GM19043 (cell line): ENCODE measurements around the gene NALCN.

Source experiments
- ATAC-seq: cut with Tn5 transposase; IDR thresholded peaks from one replicate; pipeline ENCODE4 v1.9.1; 2021; ENCODE audit warnings: low read depth; ENCODE audit not compliant: unreplicated experiment

The NALCN gene

DNA sequence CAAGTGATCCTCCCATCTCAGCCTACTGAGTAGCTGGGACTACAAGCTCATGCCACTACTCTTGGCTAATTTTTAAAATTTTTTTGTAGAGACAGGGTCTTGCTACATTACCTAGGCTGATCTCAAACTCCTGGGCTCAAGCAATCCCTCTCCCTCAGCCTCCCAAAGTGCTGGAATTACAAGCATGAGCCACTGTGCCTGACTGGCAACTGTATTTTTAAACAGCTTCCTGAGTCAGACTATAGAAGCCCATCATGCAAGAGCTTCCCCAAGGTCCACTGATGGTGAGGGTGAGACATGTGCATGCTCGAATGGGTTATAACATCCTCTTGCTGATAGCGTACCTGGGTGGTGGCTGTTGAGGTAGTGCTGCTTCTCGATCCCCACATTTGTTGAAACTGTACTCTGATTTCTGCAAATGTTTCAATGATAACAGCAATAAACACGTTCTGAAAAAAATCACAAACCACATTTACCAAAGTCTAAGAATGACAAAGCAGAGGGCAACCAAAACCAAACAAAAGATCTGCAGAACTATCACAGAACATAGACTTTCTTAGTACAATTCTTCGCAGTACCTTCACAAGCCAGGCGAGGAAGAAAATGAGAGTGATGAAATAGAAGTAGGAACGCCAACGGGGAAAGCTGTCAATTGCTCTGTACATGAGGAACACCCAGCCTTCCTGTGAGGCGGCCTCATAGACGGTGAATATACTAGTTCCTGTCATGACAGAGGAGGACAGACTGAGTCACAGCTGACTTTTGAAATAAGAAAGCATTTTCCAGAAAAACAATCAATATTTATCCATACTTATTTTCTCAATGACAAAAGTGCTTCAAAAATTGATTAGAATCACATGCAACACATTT, 124.4 kb downstream of the NALCN start:
- ATAC-seq, result no peak

DNA sequence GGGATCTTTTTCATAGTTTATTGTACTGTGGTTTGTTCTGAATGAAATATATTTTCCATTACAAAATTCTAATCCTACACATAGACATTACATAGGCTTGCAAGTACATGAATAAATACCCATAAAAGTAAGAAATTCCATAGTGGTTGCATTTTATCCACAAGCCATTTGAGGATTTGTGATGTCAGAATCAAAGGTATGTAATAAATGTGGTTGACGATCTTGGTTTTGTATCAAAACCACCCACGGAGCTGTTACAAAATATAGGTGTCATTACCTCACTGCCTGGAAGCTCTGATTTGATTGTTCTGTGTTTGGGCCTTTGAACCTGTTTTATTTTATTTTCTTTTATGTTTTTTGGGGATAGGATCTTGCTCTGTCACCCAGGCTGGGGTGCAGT, 125.1 kb downstream of the NALCN start:
- no peak for ATAC-seq

DNA sequence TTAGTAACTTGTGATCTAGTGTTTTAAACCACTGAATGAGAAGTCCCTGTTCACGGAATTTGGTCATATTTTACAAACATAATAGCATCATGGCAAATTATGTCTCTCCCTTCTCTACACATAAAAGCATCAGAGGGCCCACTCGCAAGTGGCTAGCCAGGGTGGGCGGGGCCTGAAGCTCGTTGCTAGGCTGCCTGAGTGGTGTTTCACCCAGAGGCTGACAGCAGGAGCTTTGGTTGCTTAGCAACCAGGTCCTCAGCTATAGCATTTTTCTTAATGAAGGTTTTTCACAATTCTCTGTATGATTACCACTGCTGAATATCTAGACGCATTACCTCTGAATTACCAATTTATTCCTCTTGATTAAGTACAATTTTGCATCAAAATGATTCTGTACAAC, 126.5 kb downstream of the NALCN start:
- no peak for ATAC-seq

DNA sequence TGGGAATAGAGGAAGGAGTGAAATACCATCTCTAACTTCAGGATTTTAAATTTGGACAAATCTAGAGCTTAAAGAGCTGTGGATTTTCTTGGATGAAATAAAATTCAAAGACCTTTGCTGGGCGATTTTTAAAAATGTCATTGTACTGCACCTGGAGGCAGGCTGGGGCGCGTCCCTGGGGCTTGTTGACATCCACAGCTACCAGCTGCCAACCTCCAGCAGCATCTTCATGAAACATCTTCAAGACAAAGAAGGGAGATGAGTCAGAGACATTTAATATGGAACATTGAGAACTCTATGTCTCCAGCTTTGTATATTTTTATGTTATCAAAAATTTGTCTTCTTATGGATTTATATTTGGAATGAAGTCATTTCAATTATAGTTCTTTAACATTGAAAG, 132.5 kb downstream of the NALCN start:
- ATAC-seq, result no peak

DNA sequence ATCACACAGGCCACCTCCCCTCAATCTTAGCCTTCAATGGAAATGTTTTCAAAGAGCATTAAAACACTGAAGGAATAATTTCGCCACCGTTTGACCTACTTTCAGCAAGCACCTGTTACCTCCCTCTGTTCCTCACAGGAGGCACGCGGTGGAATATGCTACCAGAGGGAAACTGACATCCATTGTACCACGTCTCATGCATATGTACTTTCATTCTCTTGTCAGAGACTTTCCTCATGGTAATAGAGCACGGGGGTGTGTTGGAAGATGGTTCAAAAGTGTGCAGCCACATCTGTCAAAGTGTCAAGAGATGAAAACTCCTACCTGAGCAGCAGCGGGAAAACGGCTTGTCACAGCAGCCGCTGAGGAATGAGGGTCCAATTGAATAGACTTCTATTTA, 143.4 kb downstream of the NALCN start:
- no peak for ATAC-seq

DNA sequence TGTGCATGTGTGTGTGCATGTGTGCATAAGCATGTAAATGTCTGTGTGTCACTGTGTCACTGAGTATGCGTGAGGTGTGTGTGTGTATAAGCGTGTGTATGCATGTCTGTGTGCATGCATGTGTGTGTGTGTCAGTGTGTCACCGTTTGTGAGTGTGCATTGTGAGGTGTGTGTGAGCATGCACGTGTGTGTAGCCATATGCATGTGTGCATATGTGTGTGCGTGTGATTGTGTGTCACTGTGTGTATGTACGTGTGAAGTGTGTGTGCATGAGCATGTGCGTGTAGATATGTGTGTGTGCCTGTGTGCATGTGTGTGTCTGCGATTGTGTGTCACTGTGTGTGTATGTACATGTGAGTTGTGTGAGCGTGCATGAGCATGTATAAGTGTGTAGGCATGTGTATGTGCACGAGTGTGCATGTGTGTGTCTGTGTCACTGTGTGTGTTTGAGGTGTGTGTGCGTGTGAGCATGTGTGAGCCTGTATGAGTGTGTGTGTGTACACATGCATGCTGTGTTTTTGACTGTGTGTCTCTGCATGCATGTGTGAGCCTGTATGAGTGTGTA, 144.5 kb downstream of the NALCN start:
- ATAC-seq, result no peak

DNA sequence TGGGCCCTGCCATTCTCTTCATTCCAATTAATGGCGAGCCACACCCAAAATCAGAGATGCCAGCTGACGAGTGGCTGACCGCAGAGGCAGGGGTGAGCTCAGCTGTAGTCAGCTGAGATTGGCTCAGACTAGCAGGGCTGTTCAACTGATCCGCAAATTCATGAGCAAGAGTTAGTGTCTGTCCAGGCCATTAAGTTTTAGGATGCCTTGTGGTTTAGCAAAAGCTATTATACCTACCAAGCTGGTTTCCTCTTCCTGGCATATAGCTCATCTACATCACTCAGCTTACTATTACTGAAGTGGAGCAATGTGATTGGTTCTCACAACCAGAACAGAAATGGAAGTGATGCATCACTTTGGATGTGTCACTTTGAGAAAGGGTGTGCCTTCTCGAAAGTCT, 148.7 kb downstream of the NALCN start:
- ATAC-seq, result no peak

DNA sequence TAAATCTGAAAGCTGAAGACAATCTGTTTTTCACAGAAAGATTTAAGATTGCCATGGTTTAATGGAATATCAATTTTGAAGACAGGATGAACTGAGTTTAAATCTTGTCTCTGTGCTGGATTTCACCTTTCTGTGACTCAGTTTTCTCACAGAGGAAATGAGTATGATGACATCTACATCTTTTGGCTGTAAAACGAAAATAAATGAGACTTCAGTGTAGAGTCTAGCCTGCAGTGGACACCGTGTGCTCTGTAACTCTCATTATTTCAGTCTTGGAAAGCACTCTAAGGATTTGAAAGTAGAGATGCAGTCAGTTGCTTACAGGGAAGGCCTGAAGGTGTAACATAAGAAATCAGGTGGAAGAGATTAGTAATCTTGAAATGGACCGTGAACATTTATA, 150.4 kb downstream of the NALCN start:
- no peak for ATAC-seq

DNA sequence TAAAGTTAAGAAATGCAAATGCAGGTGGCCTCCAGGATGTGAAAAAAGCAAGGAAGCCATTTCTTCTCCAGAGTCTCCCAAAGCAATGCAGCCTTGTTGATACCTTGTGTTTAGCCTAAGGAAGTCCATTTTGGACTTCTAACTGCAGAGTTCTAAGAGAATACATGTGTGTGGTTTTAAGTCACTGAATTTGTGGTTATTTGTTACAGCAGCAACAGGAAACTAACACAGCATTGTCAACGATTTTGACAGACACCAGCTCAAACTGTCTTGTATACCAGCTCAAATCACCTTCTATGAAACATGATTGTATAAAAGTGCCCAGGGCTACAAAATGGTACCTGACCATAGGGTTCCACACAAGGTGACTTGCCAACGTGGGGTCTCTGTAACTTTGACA, 151.4 kb downstream of the NALCN start:
- no peak for ATAC-seq

DNA sequence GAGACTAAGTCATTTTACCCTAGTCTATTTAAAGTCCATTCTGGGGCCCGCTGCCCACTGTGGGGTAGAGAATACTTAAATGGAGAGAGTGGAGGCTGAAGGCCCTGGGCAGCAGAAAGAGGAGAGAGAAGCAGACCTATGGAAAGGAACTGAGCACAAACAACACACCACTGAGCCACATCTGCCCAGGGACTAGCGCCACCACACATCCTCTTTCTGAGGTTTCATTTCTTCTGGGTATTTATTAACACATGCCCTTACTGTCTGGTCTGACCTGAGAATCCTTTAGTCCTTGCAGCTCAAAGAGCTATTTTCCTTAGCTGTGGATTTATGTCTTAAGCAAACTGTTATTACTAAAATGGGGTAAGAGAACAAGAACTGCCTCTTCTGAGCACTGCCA, 154.0 kb downstream of the NALCN start:
- ATAC-seq, result peak; percentile 68

DNA sequence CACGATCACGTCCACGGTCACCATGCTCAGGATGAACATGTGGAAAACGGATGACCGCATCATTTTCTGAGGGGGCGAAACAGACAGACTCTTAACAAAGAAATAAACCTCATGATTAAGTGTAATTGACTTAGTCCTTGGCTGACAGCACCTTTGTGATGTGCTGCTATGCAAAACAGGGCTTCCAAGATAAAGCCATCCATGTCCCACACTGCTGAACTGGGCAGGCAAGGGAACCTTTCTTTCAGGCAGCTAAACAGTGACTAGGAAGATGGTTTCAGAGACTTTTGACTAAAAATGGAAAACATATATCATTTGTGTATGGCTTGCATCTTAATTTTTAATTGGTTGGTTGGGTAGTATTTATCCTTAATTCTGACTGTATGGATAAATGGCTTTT, 157.8 kb downstream of the NALCN start:
- no peak for ATAC-seq

DNA sequence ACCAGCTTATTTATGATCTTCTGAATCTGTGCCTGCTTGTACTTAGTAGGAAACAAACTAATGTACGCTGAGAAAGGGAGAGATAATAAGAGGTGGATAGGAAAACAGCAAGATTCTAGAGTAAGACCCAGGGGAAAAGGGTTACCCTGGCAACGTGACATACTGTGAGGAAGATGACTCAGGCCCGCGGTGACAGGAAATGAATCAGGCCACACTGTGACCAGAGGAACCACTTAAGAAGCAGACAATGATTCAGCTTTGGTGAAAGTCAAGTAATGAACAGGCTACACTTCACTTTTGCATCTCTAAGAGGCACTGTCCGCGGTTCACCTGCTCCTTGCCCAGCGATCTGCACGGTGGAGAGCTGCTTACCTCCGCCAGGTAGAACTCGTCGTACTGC, 158.2 kb downstream of the NALCN start:
- ATAC-seq, result peak; percentile 95

DNA sequence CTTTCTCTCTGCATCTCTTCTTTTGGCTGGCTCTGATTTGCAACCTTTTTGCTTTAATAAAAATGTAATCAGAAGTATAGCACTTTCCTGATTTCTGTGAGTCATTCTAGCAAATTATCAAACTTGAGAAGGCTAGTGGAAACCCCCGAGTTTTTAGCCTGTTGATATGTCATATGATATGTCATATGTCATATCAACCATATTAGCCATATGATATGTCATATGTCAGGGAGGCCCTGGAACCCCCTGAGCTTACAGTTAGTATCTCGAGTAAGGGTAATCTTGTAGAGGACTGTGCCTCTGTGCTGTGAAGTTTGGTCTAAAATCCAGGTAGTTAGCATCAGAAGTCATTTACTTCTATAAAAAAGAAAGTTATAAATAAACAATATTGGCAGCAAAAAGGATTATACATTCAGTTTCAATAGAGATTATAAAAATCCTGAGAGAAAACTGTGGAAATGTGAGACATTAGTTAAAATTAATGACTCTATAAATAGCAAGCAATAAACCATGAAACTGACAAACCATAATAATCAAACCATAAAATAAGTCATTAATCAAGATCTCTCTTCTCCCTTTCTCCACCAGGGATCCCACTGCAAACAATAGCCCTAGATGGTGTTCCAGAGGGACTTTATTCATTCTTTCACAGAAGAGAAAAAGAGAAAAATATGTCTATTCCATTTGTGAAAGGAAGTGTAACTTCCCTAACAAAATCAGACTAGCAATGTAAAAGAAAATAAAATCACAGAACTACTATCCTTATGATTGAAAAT, 167.4 kb downstream of the NALCN start:
- no peak for ATAC-seq

DNA sequence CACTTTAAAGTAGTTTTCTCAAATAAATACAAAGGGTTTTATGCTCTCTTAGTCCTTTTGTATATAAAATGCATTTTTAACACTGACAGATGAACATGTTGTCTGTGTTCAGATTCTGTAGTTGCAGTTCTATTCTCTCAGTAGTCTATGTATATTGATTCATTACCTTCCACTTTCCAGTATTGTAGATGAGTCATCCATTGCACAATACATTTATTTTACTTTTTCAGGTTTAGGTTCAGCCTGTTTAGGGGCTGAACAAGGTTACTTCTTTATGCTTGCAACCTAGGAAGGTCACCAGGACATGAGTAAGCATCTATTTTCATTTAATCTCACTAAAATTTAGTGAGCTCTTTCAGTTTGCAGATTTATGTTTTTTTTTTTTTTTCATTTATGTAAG, 173.6 kb downstream of the NALCN start:
- no peak for ATAC-seq

DNA sequence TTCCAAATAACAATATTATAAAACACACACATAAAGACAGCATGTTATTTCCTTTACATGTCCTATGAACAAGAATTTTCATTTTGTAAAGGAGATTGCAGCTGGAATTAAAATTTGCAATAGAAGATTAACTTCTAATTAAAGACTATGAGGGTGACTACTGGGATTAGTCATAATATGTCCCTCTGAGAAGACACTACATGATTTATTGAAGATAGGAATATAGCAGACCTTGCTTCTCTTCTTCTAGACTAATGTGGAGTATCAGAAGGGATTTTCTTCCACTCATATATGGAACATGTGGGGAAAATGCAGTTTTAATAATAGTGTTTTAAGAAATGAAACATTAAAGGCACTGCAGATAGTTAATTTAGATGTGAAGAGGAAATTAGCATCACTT, 177.8 kb downstream of the NALCN start:
- no peak for ATAC-seq

DNA sequence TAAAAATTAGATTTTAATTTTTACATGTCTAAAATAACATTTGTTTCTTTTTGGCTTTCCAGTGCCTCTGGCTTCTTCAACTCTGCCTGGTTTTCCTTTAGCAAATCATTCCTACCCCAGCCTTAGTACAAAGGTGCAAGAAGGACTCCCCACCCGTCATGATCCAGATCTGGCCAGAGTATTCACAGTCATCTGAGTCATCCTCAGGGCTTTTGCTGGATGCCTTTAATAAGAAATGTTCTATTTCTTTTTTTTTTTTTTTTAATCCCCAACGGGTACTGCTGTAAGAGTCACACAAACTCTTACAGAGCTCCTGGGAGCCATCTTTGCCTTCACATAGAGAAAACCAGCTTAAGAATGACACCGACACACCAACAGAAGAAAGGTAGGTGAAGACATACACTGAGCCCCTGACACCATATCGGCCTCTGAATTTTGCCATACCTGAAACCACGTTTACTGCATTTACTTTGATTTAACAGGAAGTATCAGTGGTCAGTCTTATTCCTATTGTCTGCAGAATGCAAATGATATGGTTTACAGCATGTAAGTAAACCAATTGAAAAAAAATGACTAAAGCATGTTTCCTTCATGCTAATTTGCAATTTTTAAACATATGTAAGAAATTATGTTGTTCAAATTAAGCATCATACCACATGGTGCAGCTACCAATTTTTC, 184.4 kb downstream of the NALCN start:
- ATAC-seq, result no peak

DNA sequence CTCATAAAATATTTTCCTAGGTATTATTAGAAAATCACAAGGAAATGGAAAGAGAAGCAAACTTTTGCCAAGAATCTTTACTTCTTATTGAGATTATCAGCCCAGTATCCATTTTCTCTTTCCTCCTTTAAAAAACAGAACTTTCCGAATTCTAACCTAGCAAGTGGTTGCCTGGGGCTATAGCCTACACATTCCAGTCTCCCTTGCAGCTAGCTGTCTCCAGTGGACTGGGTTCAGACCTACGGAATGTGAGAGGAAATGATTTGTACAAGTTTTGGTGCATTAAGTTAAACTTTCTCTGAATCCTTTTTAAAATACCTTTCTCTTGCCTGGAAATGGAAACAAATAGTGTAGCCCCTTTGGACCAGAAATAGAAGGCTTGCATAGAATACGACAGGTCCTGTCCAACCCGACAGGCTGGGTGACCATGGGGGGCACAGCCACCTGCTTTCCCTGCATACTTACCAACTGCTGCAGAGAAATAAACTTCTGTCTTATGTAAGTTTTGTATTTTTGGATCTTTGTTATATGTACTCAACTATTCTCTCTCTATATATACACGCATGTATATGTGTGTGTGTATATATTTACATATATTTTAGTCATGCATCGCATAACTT, 185.9 kb downstream of the NALCN start:
- no peak for ATAC-seq

DNA sequence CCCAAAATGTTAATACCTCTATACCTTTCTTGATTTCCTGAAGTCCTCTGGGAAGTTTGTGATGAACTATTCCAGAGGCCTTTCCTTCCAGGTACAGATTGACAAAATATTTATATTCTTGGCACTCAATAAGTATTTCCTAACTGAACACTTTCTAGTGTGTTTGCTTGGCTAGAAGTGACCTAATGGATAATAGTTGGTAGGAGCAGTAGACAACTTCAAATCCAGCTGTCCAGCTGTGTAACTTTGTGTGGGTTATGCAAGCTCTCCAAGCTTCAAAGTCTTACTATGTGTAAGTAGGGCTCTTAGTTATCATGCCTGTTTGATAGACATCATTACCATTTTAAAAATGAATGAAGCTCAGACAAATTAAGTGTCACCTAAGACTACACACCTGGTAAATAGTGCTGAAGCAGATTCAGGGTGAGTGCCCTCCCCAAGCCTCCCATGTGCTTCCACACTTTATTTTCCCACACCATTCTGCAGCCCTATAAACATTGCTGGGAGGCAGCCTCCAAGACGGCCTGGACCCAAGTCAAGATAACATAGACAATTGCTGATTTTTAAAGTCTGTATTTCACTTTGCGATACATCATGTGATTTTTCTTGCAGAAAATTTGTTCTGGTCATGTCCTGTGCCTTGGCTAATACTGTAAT, 196.6 kb downstream of the NALCN start:
- no peak for ATAC-seq

DNA sequence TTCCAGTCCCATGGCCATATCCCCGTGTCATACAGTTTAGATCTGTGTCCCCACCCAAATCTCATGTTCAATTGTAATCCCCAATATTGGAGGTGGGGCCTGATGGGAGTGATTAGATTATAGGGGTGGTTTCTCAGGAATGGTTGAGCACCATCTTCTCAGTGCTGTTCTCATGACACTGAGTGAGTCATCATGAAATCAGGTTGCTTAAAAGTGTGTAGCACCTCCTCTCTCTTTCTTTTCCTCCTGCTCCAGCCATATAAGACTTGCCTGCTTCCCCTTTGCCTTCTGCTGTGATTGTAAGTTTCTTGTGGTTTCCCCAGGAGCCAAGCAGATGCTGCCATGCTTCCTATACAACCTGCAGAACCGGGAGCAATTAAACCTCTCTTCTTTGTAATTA, 197.8 kb downstream of the NALCN start:
- ATAC-seq, result no peak

DNA sequence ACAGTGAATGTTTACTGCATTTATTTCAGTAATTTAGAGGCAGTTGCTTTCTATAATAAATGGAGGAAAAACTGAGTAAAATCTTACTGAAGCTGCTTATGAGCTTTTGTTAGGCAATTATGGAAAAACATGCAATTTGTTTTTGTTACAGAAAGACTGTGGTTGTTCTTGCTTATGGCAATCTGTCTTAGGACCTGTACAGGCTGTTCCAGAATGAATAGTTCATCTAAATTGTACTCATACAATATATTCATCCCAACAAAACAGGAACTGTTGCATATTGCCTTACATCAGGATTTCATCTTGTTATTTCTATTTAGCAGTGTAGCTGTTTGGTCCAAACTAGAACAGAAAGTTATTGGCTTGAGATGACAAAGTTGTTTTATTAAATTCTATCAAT, 199.2 kb downstream of the NALCN start:
- no peak for ATAC-seq
